NOMO-1 treated with DMSO at 0.1 percent for 48 hours (cell line): ENCODE results near the gene PKD2.
"Not testable (repeated sequence)": the region's sequence is repeated elsewhere in the genome, so short reads cannot be mapped to it uniquely, and the experiment has no call there.

Source experiments
- DNase-seq: peaks from one replicate; lab custom pipeline; 2025; ENCODE audit not compliant: unreplicated experiment; lab: John Stamatoyannopoulos, UW

PKD2 gene

GRCh38 chr4:88025868-88026661 lies 18.6 kb downstream of the PKD2 start:
- not testable (repeated sequence) for DNase-seq

- DNase-seq: peak; percentile 73
Observed at GRCh38 chr4:88027611-88028608, 20.5 kb downstream of the PKD2 start.

GRCh38 chr4:88028946-88029345 lies 21.5 kb downstream of the PKD2 start:
- DNase-seq: no peak

GRCh38 chr4:88029556-88029955 lies 22.1 kb downstream of the PKD2 start:
- DNase-seq: no peak

GRCh38 chr4:88030565-88031310 lies 23.3 kb downstream of the PKD2 start:
- DNase-seq: no peak

GRCh38 chr4:88033309-88033708 lies 25.9 kb downstream of the PKD2 start:
- peak; percentile 46 for DNase-seq

GRCh38 chr4:88035292-88035691 lies 27.9 kb downstream of the PKD2 start:
- no peak for DNase-seq

GRCh38 chr4:88037447-88037846 lies 30.0 kb downstream of the PKD2 start:
- DNase-seq: no peak

GRCh38 chr4:88037936-88038335 lies 30.5 kb downstream of the PKD2 start:
- no peak for DNase-seq

GRCh38 chr4:88040707-88041106 lies 33.3 kb downstream of the PKD2 start:
- no peak for DNase-seq

- DNase-seq: no peak
Observed at GRCh38 chr4:88041626-88042025, 34.2 kb downstream of the PKD2 start.

GRCh38 chr4:88043001-88043400 lies 35.6 kb downstream of the PKD2 start:
- no peak for DNase-seq

- DNase-seq: no peak
Observed at GRCh38 chr4:88043586-88044340, 36.3 kb downstream of the PKD2 start.

GRCh38 chr4:88045021-88045420 lies 37.6 kb downstream of the PKD2 start:
- peak; percentile 31 for DNase-seq

- DNase-seq: no peak
Observed at GRCh38 chr4:88054229-88054628, 46.8 kb downstream of the PKD2 start.

GRCh38 chr4:88054901-88055300 lies 47.5 kb downstream of the PKD2 start:
- no peak for DNase-seq

GRCh38 chr4:88058295-88058694 lies 50.9 kb downstream of the PKD2 start:
- no peak for DNase-seq

GRCh38 chr4:88059766-88060165 lies 52.3 kb downstream of the PKD2 start:
- no peak for DNase-seq

GRCh38 chr4:88060431-88060830 lies 53.0 kb downstream of the PKD2 start:
- DNase-seq: no peak

- no peak for DNase-seq
Observed at GRCh38 chr4:88062311-88062710, 54.9 kb downstream of the PKD2 start.
